Peyer's patch (tissue), 4 donors: Measurements from ENCODE around the gene AKR1C2.
"Not testable (repeated sequence)": the region's sequence is repeated elsewhere in the genome, so short reads cannot be mapped to it uniquely, and the experiment has no call there.

ENCODE experiments used
- CTCF ChIP-seq, 6 experiments: fragments of 450-650 bp in 4 of 6; fragments of 200-600 bp in 2 of 6; sonication (generic) in 1 of 6; IDR thresholded peaks; one replicate each; pipeline ENCODE4 v1.5.1; 2017 to 2019; ENCODE audit warnings: antibody characterized with exemption in 6 of 6, mild to moderate bottlenecking in 3 of 6, moderate library complexity in 1 of 6
- POLR2A ChIP-seq, 2 donors: fragments of 450-650 bp; IDR thresholded peaks; one replicate each; pipeline ENCODE4 v1.5.1; 2017; ENCODE audit warnings: antibody characterized with exemption in 2 of 2, mild to moderate bottlenecking in 2 of 2, moderate library complexity in 2 of 2

DNA sequence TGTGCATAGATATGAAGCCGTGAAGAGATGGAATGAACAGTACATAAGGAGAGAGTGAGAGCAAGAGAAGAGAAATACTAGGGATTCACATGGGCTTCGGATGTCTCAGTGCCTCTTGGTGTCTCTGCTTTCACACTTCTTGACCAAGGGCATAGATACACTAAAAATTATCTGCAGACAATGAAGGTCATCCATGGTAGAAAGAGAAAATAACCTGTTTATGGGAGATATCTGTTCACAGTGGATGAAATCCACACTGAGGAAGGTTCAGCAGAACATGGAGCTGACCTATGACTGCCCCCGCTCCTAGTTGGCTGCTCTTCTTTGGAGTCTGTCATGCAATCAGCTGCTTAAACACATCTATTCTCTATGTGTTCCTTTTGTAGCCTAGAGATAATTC, 34.4 kb downstream of the AKR1C2 start:
- not testable (repeated sequence) for TF ChIP-seq CTCF, POLR2A (IDR thresholded peaks at IDR 0.05)
